ENCODE data around the gene IER2.

Gene IER2

DNA sequence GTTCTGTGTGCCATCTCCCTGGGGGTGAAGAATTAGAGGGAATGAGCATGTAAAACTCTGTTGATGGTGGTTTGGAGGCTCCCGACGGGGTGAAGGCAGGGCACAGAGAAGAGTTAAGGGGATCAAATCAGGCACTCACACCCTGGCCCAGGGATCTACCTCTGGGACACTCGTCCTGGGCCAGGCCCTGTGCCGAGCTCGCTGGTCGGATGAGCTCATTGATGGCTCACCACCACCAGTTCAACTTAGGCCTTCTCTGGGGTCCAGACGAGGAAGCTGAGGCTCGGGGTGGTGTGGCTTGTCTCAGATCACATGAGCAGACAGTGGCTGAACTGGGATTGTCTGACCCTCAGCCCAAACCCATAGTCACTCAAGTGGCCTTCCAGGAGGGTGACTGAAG lies 30.6 kb upstream of the IER2 start:
- DNase-seq = no peak

DNA sequence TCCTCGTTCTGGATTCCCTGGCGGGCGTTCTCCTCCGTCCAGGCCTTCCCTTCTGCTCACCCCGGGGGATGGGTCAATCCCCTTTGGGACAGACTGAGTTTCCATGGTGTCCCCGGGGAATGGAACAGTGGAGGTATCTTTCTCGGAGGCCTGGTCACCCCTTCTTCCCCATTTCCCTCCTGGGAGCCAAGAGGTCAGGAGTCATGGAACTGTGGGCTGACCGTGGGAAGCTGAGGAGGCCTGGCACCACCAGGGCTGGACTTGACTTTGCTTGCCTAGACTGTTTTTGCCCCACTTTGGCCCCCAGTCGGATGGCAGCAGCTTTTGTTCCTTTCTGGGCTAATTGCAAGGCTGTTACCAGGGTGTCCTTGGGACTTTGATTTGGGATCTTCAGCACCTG lies 30.2 kb upstream of the IER2 start:
- no peak for DNase-seq

GRCh38 chr19:13120817-13121216 lies 29.4 kb upstream of the IER2 start:
- DNase-seq = peak; percentile 73

DNA sequence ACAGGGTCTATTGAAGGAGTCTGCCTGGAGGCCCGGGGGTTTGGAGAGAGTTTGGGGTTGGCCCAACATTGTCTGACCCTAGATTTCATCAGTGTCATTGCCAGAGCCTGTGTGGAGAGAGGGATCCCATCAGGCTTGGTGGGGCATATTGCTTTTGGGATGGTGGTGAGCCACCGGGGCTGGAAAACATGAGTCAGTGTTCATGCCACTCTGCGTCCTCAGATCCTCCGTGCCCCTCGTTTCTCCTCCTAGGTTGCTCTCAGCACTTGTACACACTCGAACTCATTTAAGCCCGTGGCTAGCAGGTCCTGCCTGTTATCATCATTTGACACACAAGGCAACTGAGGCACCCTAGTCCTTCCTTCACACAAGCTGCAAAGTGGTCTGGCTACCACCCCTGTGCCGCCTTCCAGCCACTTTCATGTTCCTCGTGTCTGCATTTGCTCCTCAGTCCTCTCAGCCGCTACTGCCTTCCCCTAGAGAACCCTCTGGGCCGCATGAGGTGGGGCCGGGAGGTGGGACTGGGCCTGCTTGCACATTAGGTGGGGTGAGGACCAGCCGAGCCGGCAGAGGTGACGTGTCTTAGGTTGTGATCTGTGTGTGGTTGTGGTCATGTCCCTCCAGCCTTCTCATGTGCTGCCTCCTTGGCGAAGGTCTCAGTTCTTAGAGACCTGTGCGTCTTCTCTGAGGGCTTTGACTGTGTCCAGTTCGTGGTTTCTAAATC lies 28.5 kb upstream of the IER2 start:
- DNase-seq = no peak

DNA sequence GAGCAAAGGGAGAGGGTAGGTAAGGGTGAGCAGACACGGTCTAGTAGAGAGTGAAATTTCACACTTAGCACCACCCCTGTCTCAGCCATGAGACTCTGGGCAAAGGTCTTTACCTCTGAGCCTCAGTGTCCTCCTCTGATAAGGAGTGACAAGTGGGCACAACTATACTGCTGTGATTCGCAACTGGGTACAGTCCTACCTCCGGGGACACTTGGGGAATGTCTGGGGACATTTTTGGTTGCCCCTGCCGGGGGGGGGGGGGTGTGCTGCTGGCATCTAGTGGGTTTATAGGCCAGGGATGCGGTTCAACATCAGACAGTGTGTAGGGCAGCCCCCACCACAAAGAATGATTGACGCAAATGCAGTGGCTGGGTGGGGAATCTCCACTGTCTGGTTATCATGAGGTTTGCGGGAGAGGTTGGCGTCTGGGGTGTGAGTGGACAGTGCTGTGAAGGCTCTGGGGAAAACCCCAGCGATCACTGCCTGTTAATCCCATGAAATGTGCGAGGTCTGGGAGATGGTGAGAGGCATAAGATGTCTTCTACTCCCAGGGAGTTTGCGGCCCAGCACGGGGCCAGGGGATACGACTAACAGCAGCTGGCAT lies 27.8 kb upstream of the IER2 start:
- no peak for DNase-seq

- no peak for DNase-seq
These were observed 26.9 kb upstream of the IER2 start for GRCh38 chr19:13122980-13123957.

GRCh38 chr19:13127051-13127450 lies 23.2 kb upstream of the IER2 start:
- no peak for DNase-seq

GRCh38 chr19:13127811-13128575 lies 22.2 kb upstream of the IER2 start:
- no peak for DNase-seq

- DNase-seq = no peak
These were observed 21.6 kb upstream of the IER2 start for GRCh38 chr19:13128583-13128982.

GRCh38 chr19:13129384-13129783 lies 20.8 kb upstream of the IER2 start:
- no peak for DNase-seq

DNA sequence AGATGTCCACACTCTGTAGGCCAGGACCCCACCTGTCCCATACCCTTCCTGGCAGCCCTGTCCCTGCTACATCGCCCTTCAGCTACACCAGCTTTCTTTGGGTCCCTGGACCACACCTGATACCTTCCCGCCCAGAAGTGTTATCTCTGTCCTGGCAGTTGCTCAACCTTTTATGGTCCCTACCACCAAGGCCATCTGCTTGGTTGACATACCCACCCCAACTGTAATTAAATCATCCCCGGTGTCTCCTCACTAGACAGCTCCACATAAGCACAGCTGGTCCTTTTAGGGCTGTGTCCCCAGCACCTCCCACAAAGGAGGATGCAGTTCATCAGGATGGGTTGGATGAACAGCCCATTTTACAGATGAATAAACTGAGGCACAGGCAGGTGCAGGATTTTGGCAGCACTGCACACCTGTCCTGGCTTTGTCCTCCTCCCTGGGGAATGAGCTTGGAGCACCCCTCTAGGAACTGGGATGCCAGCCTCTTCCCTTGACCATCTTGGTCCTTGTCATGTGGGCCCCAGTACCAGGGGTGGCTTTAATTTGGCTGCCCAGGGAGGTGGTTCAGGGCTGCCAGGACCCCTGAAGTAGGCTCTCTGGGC lies 19.2 kb upstream of the IER2 start:
- no peak for DNase-seq

DNA sequence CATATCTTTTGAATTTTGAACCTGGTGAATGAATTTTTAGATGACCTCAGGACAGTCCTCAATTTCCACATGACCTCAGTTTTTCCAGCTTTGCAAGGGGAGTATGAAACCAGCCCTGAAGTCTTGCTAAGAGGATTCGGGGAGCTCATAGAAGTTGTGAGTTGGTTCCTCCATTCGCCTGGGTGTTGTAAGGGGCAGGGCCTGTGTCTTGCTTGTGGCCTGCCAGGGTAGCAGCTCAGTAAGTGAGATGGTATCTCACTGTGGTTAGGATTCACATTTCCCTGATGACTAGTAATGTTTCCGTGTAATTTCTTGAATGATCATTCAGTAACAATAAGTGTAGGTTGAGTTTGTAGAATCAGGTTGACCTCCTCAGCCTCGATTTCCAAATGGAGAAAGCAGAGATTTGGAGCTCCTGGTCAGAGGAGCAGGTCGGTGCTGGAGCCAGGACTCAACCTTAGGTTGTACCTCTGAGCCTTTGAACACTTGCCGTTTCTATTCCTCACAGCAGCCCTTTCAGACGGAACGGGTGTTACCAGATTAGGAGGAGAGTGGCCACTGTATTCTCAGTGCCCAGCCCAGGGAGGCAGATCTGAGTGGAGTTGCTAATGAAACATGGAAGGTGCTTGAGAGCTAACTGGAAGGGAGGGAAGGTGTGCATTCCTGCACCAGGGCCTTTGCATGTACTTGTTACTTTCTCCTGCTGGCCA lies 17.6 kb upstream of the IER2 start:
- peak; percentile 69 for DNase-seq

GRCh38 chr19:13133241-13133870 lies 16.9 kb upstream of the IER2 start:
- DNase-seq = no peak

- no peak for DNase-seq
These were observed 15.6 kb upstream of the IER2 start for GRCh38 chr19:13134626-13135025.

- no peak for DNase-seq
These were observed 14.8 kb upstream of the IER2 start for GRCh38 chr19:13135068-13136062.

- no peak for DNase-seq
These were observed 12.9 kb upstream of the IER2 start for GRCh38 chr19:13137290-13137794.

DNA sequence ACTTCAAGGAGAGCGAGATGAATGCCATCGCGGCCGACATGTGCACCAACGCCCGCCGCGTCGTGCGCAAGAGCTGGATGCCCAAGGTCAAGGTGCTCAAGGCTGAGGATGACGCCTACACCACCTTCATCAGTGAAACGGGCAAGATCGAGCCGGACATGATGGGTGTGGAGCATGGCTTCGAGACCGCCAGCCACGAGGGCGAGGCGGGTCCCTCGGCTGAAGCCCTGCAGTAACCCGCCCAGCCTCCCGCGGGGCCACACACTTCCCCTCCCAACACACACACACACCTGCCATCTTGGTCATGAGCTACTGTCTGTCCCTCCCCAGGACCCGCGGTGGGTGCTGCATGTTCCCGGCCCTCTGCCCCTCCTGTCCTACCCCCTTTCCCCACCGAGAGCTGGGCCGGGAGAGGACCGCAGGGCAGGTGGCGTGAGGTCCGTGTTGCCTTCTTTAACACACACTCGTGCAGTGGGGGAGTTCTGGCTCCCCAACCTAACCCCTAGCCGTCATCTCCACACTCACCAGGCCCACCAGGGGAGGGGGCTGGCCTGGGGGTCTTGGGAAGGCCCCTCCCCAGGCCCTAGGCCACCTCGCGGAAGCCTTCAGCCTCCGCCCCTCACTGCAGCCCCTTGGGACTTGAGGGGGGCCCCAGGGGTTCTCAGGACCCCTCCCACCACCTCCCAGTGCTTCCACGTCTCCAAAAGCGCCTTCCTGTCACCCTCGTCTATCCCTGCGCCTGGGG lies 11.9 kb upstream of the IER2 start:
- no peak for DNase-seq

GRCh38 chr19:13138916-13139198 lies 11.4 kb upstream of the IER2 start:
- DNase-seq = no peak

DNA sequence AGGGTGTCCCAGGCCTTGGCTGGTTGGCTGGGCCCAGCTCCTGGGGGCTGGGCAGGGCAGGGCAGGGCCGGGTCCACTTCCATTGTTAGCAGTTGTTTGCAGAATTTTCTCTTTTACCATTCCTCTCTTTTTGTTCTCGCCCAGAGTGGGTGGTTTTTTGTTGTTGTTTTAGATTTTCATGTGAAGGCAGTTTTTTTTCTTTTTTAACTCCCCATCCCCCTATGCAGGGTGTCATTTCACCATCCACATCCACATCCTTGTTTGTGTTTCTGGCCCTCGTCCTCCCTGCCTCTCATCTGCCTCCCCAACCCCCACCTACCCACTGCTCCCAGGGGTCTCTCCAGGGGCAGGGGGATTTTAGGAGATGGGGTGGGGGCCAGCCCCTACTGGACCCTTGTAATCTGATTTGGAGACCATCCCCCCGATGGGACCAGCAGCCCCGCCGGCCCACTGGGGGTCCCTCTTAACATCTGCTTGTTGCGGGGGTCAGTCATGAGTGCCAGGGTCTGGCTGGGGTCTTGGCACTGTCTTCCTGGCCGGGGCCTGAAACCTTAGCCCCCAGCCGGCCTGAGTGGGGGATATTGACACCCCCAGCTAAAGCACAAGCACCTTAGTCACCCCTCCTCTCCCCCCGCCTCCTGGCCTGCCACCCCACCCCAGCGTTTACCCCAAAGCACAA lies 10.4 kb upstream of the IER2 start:
- no peak for DNase-seq
